Glutamatergic neuron (in vitro differentiated cells): ENCODE data around the gene ESRRA. TPM values are rescaled to one million over a fixed set of nuclear protein-coding genes. Genes with fewer than 3 reads are reported as not detected.
"Not testable (repeated sequence)": the region's sequence is repeated elsewhere in the genome, so short reads cannot be mapped to it uniquely, and the experiment has no call there.

ENCODE experiments used
- DNase-seq: peaks from one replicate; pipeline ENCODE4 v3.0.0; 2022
- H3K27ac Mint-ChIP-seq: one replicate; pipeline ENCODE4 v1.8.0; 2020; ENCODE audit warnings: mild to moderate bottlenecking, mixed read lengths, inconsistent platforms; ENCODE audit not compliant: unreplicated experiment
- H3K27me3 Mint-ChIP-seq: one replicate; pipeline ENCODE4 v1.8.0; 2020; ENCODE audit warnings: mild to moderate bottlenecking, moderate library complexity, mixed read lengths, inconsistent platforms; ENCODE audit not compliant: unreplicated experiment
- H3K36me3 Mint-ChIP-seq: one replicate; pipeline ENCODE4 v1.8.0; 2020; ENCODE audit warnings: mild to moderate bottlenecking, mixed read lengths, inconsistent platforms; ENCODE audit not compliant: unreplicated experiment
- H3K4me1 Mint-ChIP-seq: one replicate; pipeline ENCODE4 v1.8.0; 2020; ENCODE audit warnings: mild to moderate bottlenecking, low read depth, mixed read lengths, inconsistent platforms; ENCODE audit not compliant: unreplicated experiment
- H3K4me3 Mint-ChIP-seq: one replicate; pipeline ENCODE4 v1.8.0; 2020; ENCODE audit warnings: mild to moderate bottlenecking, mixed read lengths, inconsistent platforms; ENCODE audit not compliant: unreplicated experiment
- H3K9me3 Mint-ChIP-seq: one replicate; pipeline ENCODE4 v1.8.0; 2020; ENCODE audit warnings: mild to moderate bottlenecking, moderate library complexity, mixed read lengths, inconsistent platforms; ENCODE audit not compliant: unreplicated experiment
- total RNA-seq: library from RNA; stranded (reverse); fragmentation: NEBNext Ultra II Directional; extraction: Animal tissue kit (Norgen Biotek cat#: 25700); gene quantifications from one replicate; pipeline ENCODE4 v1.2.1, GENCODE V29; 2021; ENCODE audit not compliant: unreplicated experiment
- TF ChIP-seq, protein P1 (sequence below): fragments of 200-600 bp; sonication (generic); IDR thresholded peaks from one replicate; pipeline ENCODE4 v1.5.0; 2021; ENCODE audit not compliant: partially characterized antibody, unreplicated experiment

ESRRA gene
- total RNA-seq, 1 donor from 2014 or later: 69.9 TPM

DNA sequence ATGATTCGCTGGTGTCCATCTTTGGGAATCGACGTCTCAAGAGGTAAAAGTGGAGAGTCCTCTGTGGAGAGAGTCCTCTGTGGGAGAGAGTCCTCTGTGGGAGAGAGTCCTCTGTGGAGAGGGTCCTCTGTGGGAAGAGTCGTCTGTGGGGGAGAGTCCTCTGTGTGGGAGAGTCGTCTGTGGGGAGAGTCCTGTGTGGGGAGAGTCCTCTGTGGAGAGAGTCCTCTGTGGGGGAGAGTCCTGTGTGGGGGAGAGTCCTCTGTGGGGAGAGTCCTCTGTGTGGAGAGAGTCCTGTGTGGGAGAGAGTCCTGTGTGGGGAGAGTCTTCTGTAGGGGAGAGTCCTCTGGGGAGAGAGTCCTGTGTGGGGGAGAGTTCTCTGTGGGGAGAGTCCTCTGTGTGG, 15.7 kb downstream of the ESRRA start:
- Mint-ChIP-seq H3K4me1 (peaks cover 18% of the 10 kb centered on the region), H3K27me3 (peaks cover 17% of the 10 kb centered on the region), H3K27ac (no peak overlapping the region), H3K36me3 (peaks cover 4% of the 10 kb centered on the region), H3K4me3 (peak overlapping the region; percentile 76), H3K9me3 (peaks cover 12% of the 10 kb centered on the region)
- TF ChIP-seq, protein P1, sequence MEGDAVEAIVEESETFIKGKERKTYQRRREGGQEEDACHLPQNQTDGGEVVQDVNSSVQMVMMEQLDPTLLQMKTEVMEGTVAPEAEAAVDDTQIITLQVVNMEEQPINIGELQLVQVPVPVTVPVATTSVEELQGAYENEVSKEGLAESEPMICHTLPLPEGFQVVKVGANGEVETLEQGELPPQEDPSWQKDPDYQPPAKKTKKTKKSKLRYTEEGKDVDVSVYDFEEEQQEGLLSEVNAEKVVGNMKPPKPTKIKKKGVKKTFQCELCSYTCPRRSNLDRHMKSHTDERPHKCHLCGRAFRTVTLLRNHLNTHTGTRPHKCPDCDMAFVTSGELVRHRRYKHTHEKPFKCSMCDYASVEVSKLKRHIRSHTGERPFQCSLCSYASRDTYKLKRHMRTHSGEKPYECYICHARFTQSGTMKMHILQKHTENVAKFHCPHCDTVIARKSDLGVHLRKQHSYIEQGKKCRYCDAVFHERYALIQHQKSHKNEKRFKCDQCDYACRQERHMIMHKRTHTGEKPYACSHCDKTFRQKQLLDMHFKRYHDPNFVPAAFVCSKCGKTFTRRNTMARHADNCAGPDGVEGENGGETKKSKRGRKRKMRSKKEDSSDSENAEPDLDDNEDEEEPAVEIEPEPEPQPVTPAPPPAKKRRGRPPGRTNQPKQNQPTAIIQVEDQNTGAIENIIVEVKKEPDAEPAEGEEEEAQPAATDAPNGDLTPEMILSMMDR: no peak
- no peak for DNase-seq

DNA sequence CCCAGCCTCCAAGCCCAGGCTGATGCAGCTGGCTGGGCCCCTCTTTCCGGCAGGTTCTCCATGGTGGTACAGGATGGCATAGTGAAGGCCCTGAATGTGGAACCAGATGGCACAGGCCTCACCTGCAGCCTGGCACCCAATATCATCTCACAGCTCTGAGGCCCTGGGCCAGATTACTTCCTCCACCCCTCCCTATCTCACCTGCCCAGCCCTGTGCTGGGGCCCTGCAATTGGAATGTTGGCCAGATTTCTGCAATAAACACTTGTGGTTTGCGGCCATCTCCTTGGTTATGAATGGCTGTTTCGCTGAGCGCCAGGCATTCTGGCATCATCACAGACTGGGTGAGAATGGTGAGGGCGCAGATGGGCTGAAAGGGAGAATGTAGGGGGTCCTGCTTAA, 16.2 kb downstream of the ESRRA start:
- Mint-ChIP-seq H3K27me3 (peaks cover 17% of the 10 kb centered on the region), H3K4me1 (peaks cover 18% of the 10 kb centered on the region), H3K4me3 (peak overlapping the region; percentile 76)

DNA sequence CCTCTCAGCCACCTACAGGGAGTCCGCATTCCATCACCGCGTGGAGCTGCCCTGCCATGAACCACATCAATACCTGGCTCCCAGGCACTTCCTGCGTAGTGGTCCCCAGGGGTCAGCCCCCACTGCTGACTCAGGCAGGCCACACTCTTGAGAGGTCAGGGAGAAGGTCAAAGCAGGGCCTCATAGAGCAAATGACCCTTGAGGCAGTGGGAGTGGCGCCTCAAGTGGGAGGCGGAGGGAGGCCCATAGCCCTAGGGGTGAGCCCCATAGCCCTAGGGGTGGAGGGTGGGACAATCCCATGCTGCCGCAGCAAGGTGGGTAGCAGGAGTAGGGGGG, 17.6 kb downstream of the ESRRA start:
- Mint-ChIP-seq H3K4me3 (no peak overlapping the region), H3K27ac (no peak overlapping the region), H3K4me1 (peaks cover 14% of the 10 kb centered on the region), H3K27me3 (peaks cover 11% of the 10 kb centered on the region), H3K9me3 (peaks cover 14% of the 10 kb centered on the region), H3K36me3 (peaks cover 6% of the 10 kb centered on the region)
- peak; percentile 32 for DNase-seq
- TF ChIP-seq, protein P1: no peak

More for the DNA sequence above, 16.2 kb downstream of the ESRRA start:
- Mint-ChIP-seq H3K36me3 (peaks cover 4% of the 10 kb centered on the region), H3K27ac (no peak overlapping the region), H3K9me3 (peaks cover 12% of the 10 kb centered on the region)
- no peak for DNase-seq
- TF ChIP-seq, protein P1: no peak

DNA sequence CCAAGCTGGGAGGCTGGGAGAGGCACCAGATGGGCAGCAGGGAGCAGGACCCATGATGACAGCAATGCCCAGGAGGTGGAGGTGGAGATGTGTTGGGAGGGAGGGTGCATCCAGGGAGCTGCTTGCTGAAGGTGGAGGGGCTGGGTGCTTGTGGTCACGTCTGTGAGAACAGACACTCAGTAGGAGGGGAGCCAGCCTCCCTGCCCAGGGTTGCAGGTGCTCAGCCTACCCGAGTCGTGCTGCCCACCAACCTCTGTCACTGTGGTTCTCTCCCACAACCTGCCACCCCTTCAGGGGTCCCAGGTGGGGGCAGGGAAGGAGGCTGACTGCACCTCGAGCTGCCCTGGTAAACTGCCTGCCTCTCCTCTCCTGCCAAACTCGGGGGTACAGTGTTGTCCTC, 18.0 kb downstream of the ESRRA start:
- Mint-ChIP-seq H3K27me3 (peaks cover 11% of the 10 kb centered on the region), H3K4me3 (no peak overlapping the region), H3K36me3 (peaks cover 8% of the 10 kb centered on the region), H3K4me1 (peaks cover 14% of the 10 kb centered on the region), H3K9me3 (peaks cover 14% of the 10 kb centered on the region), H3K27ac (no peak overlapping the region)
- DNase-seq: no peak
- TF ChIP-seq, protein P1: no peak

DNA sequence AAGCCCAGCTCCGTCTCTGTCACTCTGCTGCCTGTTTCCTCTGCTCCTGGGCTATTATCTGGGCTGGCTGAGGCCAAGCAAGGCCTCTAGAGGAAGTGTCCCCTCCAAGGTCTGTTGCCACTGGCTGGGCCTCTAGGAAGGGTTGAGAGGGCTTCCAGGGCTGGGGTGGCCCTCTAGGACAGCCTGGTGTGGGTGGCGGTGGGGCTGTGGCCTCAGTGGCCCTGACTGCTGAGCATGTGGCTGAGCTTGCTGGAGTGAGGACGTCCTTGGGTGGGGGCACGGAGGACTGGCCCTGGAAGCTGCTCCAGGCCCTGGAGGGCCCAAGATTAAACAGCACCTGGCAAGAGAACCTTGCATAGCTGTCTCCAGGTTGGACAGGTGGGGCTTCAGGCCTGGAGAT, 18.7 kb downstream of the ESRRA start:
- H3K27ac Mint-ChIP-seq: peak overlapping the region; percentile 62

More for the DNA sequence above, 18.7 kb downstream of the ESRRA start:
- not testable (repeated sequence) for H3K4me3 Mint-ChIP-seq, DNase-seq, H3K27me3 Mint-ChIP-seq, H3K36me3 Mint-ChIP-seq
- Mint-ChIP-seq H3K9me3 (peaks cover 15% of the 10 kb centered on the region), H3K4me1 (peaks cover 13% of the 10 kb centered on the region)
